ENCODE results near the gene USP17L21. TPM values are rescaled to one million over a fixed set of nuclear protein-coding genes. Genes with fewer than 3 reads are reported as not detected.
"Not testable (repeated sequence)": the region's sequence is repeated elsewhere in the genome, so short reads cannot be mapped to it uniquely, and the experiment has no call there.

USP17L21 gene
- total RNA-seq (not detected), polyA plus RNA-seq (ENCODE audit: insufficient read depth in 1 of 8, insufficient read length in 8 of 8, low replicate concordance in 1 of 8) (not detected)
- long read RNA-seq, donor 1, result 0 reads
- long read RNA-seq, donor 2, result 0 reads
- long read RNA-seq, donor 3, result 0 reads
- long read RNA-seq, donor 4, result 0 reads
- long read RNA-seq, donor 5, result 0 reads
- long read RNA-seq, donor 6, result 0 reads
- long read RNA-seq, donor 7, result 0 reads
- long read RNA-seq, donor 8, result 0 reads
- long read RNA-seq, donor 9, result 0 reads
- long read RNA-seq, donor 10, result 0 reads
- long read RNA-seq, donor 11, result 0 reads

- H3K4me1 ChIP-seq (ENCODE audit: control insufficient read depth, insufficient read depth, low read length); H3K27ac ChIP-seq (ENCODE audit: low read length); DNase-seq; H3K4me3 ChIP-seq (ENCODE audit: low read length); H3K9me3 ChIP-seq (replicated peaks; ENCODE audit: control insufficient read depth, low read depth, low read length); H3K36me3 ChIP-seq (ENCODE audit: control insufficient read depth, insufficient read depth, low read length); H3K27me3 ChIP-seq (ENCODE audit: control insufficient read depth, insufficient read depth, low read length): not testable (repeated sequence)
- WGBS (ENCODE audit: insufficient coverage), result no CpG with 5 or more reads among the region's 13 CpGs
Measured at GRCh38 chr4:9262572-9262971, at the start of gene USP17L21. TSS of gene USP17L21 (plus strand) at chr4:9262872. CDS start at chr4:9262872, 0 bp downstream.

GRCh38 chr4:9214701-9215100 is 48.0 kb upstream of the USP17L21 start:
- H3K36me3 ChIP-seq (ENCODE audit: control insufficient read depth, insufficient read depth, low read length); H3K27me3 ChIP-seq (ENCODE audit: control insufficient read depth, insufficient read depth, low read length); H3K4me1 ChIP-seq (ENCODE audit: control insufficient read depth, insufficient read depth, low read length); H3K9me3 ChIP-seq (replicated peaks; ENCODE audit: control insufficient read depth, low read depth, low read length); H3K4me3 ChIP-seq (ENCODE audit: low read length); DNase-seq; H3K27ac ChIP-seq (ENCODE audit: low read length): not testable (repeated sequence)
- 95% methylated on average over 5 of the region's 14 CpGs for WGBS (ENCODE audit: insufficient coverage)

GRCh38 chr4:9215105-9215504 is 47.6 kb upstream of the USP17L21 start, which contains the start of gene USP17L11:
TSS of gene USP17L11 (plus strand) at chr4:9215405. CDS start at chr4:9215405, 0 bp downstream.
- WGBS (ENCODE audit: insufficient coverage), result 100% methylated on average over 1 of the region's 14 CpGs
- not testable (repeated sequence) for H3K36me3 ChIP-seq (ENCODE audit: control insufficient read depth, insufficient read depth, low read length); H3K27ac ChIP-seq (ENCODE audit: low read length); H3K4me1 ChIP-seq (ENCODE audit: control insufficient read depth, insufficient read depth, low read length); H3K9me3 ChIP-seq (replicated peaks; ENCODE audit: control insufficient read depth, low read depth, low read length); H3K27me3 ChIP-seq (ENCODE audit: control insufficient read depth, insufficient read depth, low read length); H3K4me3 ChIP-seq (ENCODE audit: low read length); DNase-seq

- not testable (repeated sequence) for DNase-seq; H3K36me3 ChIP-seq (ENCODE audit: control insufficient read depth, insufficient read depth, low read length); H3K27ac ChIP-seq (ENCODE audit: low read length); H3K27me3 ChIP-seq (ENCODE audit: control insufficient read depth, insufficient read depth, low read length); H3K9me3 ChIP-seq (replicated peaks; ENCODE audit: control insufficient read depth, low read depth, low read length); H3K4me1 ChIP-seq (ENCODE audit: control insufficient read depth, insufficient read depth, low read length); H3K4me3 ChIP-seq (ENCODE audit: low read length)
- WGBS (ENCODE audit: insufficient coverage), result no CpG with 5 or more reads among the region's 13 CpGs
Measured at GRCh38 chr4:9219852-9220251, 42.8 kb upstream of the USP17L21 start, which contains the start of gene USP17L12. TSS of gene USP17L12 (plus strand) at chr4:9220152. CDS start at chr4:9220152, 0 bp downstream.

GRCh38 chr4:9224596-9224995 is 38.1 kb upstream of the USP17L21 start, which contains the start of gene USP17L13:
TSS of gene USP17L13 (plus strand) at chr4:9224896. CDS start at chr4:9224896, 0 bp downstream.
- not testable (repeated sequence) for H3K4me1 ChIP-seq (ENCODE audit: control insufficient read depth, insufficient read depth, low read length); H3K36me3 ChIP-seq (ENCODE audit: control insufficient read depth, insufficient read depth, low read length); H3K27ac ChIP-seq (ENCODE audit: low read length); H3K27me3 ChIP-seq (ENCODE audit: control insufficient read depth, insufficient read depth, low read length); H3K4me3 ChIP-seq (ENCODE audit: low read length); DNase-seq; H3K9me3 ChIP-seq (replicated peaks; ENCODE audit: control insufficient read depth, low read depth, low read length)
- WGBS (ENCODE audit: insufficient coverage), result no CpG with 5 or more reads among the region's 14 CpGs

- H3K9me3 ChIP-seq (replicated peaks; ENCODE audit: control insufficient read depth, low read depth, low read length); H3K27me3 ChIP-seq (ENCODE audit: control insufficient read depth, insufficient read depth, low read length); H3K4me3 ChIP-seq (ENCODE audit: low read length); H3K27ac ChIP-seq (ENCODE audit: low read length); DNase-seq; H3K4me1 ChIP-seq (ENCODE audit: control insufficient read depth, insufficient read depth, low read length); H3K36me3 ChIP-seq (ENCODE audit: control insufficient read depth, insufficient read depth, low read length): not testable (repeated sequence)
- no CpG with 5 or more reads among the region's 8 CpGs for WGBS (ENCODE audit: insufficient coverage)
Measured at GRCh38 chr4:9230249-9230648, 32.4 kb upstream of the USP17L21 start.

- H3K9me3 ChIP-seq (replicated peaks; ENCODE audit: control insufficient read depth, low read depth, low read length); H3K27me3 ChIP-seq (ENCODE audit: control insufficient read depth, insufficient read depth, low read length); H3K27ac ChIP-seq (ENCODE audit: low read length); H3K4me3 ChIP-seq (ENCODE audit: low read length); H3K36me3 ChIP-seq (ENCODE audit: control insufficient read depth, insufficient read depth, low read length); H3K4me1 ChIP-seq (ENCODE audit: control insufficient read depth, insufficient read depth, low read length); DNase-seq: not testable (repeated sequence)
- no CpG with 5 or more reads among the region's 15 CpGs for WGBS (ENCODE audit: insufficient coverage)
Measured at GRCh38 chr4:9234085-9234484, 28.6 kb upstream of the USP17L21 start, which contains the start of gene USP17L15. TSS of gene USP17L15 (plus strand) at chr4:9234385. CDS start at chr4:9234385, 0 bp downstream.

GRCh38 chr4:9238461-9238860 is 24.2 kb upstream of the USP17L21 start:
- 88% methylated on average over 8 of the region's 12 CpGs for WGBS (ENCODE audit: insufficient coverage)
- H3K4me1 ChIP-seq (ENCODE audit: control insufficient read depth, insufficient read depth, low read length); H3K27me3 ChIP-seq (ENCODE audit: control insufficient read depth, insufficient read depth, low read length); H3K9me3 ChIP-seq (replicated peaks; ENCODE audit: control insufficient read depth, low read depth, low read length); H3K27ac ChIP-seq (ENCODE audit: low read length); H3K36me3 ChIP-seq (ENCODE audit: control insufficient read depth, insufficient read depth, low read length); H3K4me3 ChIP-seq (ENCODE audit: low read length): not testable (repeated sequence)
- DNase-seq, result peak; percentile 0

GRCh38 chr4:9243579-9243978 is 19.1 kb upstream of the USP17L21 start, which contains the start of gene USP17L17:
TSS of gene USP17L17 (plus strand) at chr4:9243879. CDS start at chr4:9243879, 0 bp downstream.
- not testable (repeated sequence) for H3K27ac ChIP-seq (ENCODE audit: low read length); H3K36me3 ChIP-seq (ENCODE audit: control insufficient read depth, insufficient read depth, low read length); H3K9me3 ChIP-seq (replicated peaks; ENCODE audit: control insufficient read depth, low read depth, low read length); DNase-seq; H3K4me3 ChIP-seq (ENCODE audit: low read length); H3K4me1 ChIP-seq (ENCODE audit: control insufficient read depth, insufficient read depth, low read length); H3K27me3 ChIP-seq (ENCODE audit: control insufficient read depth, insufficient read depth, low read length)
- WGBS (ENCODE audit: insufficient coverage), result no CpG with 5 or more reads among the region's 14 CpGs

- H3K27me3 ChIP-seq (ENCODE audit: control insufficient read depth, insufficient read depth, low read length); H3K27ac ChIP-seq (ENCODE audit: low read length); H3K9me3 ChIP-seq (replicated peaks; ENCODE audit: control insufficient read depth, low read depth, low read length); H3K4me3 ChIP-seq (ENCODE audit: low read length); H3K4me1 ChIP-seq (ENCODE audit: control insufficient read depth, insufficient read depth, low read length); H3K36me3 ChIP-seq (ENCODE audit: control insufficient read depth, insufficient read depth, low read length): not testable (repeated sequence)
- WGBS (ENCODE audit: insufficient coverage), result 94% methylated on average over 7 of the region's 26 CpGs
- DNase-seq, result peak; percentile 0
Measured at GRCh38 chr4:9247953-9248680, 14.6 kb upstream of the USP17L21 start, which contains the start of gene USP17L18. TSS of gene USP17L18 (plus strand) at chr4:9248630. CDS start at chr4:9248630, 0 bp downstream.

All from muscle of leg (tissue), 16 donors.